ENCODE measurements around the gene PDE3B.
"Not testable (repeated sequence)": the region's sequence is repeated elsewhere in the genome, so short reads cannot be mapped to it uniquely, and the experiment has no call there.

Gene PDE3B

DNA sequence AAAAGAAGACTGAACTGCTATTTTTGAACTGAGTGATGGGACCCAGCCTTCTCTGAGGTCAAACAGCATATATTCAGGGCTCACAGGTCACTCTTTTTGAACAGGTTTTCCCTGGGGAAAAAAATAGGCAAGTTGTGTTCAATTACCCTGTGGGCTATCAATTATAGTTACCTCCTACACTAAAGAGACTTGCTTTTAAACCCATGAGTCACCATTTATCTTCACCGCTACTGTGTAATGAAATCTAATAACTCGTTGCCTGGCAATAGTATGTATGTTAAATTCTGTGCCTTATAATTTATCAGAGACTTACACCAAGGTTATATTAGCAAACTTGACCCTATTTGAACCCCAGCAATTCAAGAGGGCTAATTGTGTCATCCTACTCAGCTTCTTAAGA lies 149.9 kb downstream of the PDE3B start:
- Histone ChIP-seq H3K27ac (ENCODE audit: low read depth, low read length) (no peak overlapping the region), H3K4me3 (ENCODE audit: low read length) (no peak overlapping the region), H3K27me3 (ENCODE audit: insufficient read depth, low read length, poor library complexity) (no peaks in the 10 kb centered on the region), H3K79me1 (ENCODE audit: low read length) (no peaks in the 10 kb centered on the region), H3K36me3 (ENCODE audit: control insufficient read depth, insufficient read depth, low read length) (no peaks in the 10 kb centered on the region), H3K4ac (ENCODE audit: low read depth, low read length) (no peak overlapping the region), H2BK120ac (ENCODE audit: low read depth, low read length) (no peak overlapping the region), H3K4me1 (ENCODE audit: control insufficient read depth, low read depth, low read length) (no peaks in the 10 kb centered on the region), H3K23ac (ENCODE audit: low read length) (no peak overlapping the region), H2AK5ac (ENCODE audit: low read length) (no peak overlapping the region), H3K56ac (ENCODE audit: low read length) (no peak overlapping the region), H4K8ac (ENCODE audit: low read depth, low read length) (no peak overlapping the region), H2BK5ac (ENCODE audit: low read length) (no peak overlapping the region), H3K79me2 (ENCODE audit: control insufficient read depth, insufficient read depth, low read length) (no peaks in the 10 kb centered on the region), H3K4me2 (ENCODE audit: low read length) (no peak overlapping the region), H4K5ac (ENCODE audit: low read length) (no peak overlapping the region), H3K9ac (ENCODE audit: low read length) (no peak overlapping the region), H2BK15ac (replicated peaks; ENCODE audit: low read depth) (no peak overlapping the region), H3K18ac (ENCODE audit: low read length) (no peak overlapping the region)
- DNase-seq, result no peak
- WGBS (ENCODE audit: extremely low coverage, insufficient coverage, low lambda C conversion rate), result no CpG with 5 or more reads among the region's 2 CpGs

DNA sequence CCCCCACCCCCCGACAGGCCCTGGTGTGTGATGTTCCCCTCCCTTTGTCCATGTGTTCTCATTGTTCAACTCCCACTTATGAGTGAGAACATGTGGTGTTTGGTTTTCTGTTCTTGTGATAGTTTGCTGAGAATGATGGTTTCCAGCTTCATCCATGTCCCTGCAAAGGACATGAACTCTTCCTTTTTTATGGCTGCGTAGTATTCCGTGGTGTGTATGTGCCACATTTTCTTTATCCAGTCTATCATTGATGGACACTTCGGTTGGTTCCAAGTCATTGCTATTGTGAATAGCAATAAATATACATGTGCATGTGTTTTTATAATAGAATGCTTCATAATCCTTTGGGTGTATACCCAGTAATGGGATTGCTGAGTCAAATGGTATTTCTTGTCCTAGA lies 152.4 kb downstream of the PDE3B start:
- not testable (repeated sequence) for H3K27me3 ChIP-seq (ENCODE audit: insufficient read depth, low read length, poor library complexity); H2BK5ac ChIP-seq (ENCODE audit: low read length); H3K4me2 ChIP-seq (ENCODE audit: low read length); DNase-seq; H3K18ac ChIP-seq (ENCODE audit: low read length); H4K8ac ChIP-seq (ENCODE audit: low read depth, low read length); H4K5ac ChIP-seq (ENCODE audit: low read length); H3K79me2 ChIP-seq (ENCODE audit: control insufficient read depth, insufficient read depth, low read length); H2AK5ac ChIP-seq (ENCODE audit: low read length); H3K4ac ChIP-seq (ENCODE audit: low read depth, low read length); H2BK15ac ChIP-seq (replicated peaks; ENCODE audit: low read depth); H2BK120ac ChIP-seq (ENCODE audit: low read depth, low read length); H3K9ac ChIP-seq (ENCODE audit: low read length); H3K27ac ChIP-seq (ENCODE audit: low read depth, low read length); H3K23ac ChIP-seq (ENCODE audit: low read length); H3K56ac ChIP-seq (ENCODE audit: low read length); H3K4me3 ChIP-seq (ENCODE audit: low read length); H3K36me3 ChIP-seq (ENCODE audit: control insufficient read depth, insufficient read depth, low read length); H3K4me1 ChIP-seq (ENCODE audit: control insufficient read depth, low read depth, low read length); H3K79me1 ChIP-seq (ENCODE audit: low read length)
- WGBS (ENCODE audit: extremely low coverage, insufficient coverage, low lambda C conversion rate), result no CpG with 5 or more reads among the region's 4 CpGs

DNA sequence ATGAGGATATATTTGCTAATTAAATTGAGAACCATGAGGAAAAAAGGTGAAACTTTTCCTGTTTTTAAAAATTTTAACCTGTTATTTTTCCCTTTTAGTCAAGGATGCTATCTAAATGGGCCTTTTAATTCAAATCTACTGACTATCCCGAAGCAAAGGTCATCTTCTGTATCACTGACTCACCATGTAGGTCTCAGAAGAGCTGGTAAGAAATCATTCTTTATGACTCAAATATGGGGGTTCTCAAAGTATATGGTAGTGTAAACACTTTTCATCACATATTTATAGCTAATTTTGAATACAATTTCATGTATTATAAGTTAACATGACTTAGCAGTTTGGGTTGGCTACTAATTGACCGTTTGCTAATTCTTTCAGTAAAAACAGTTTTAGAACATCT lies 160.2 kb downstream of the PDE3B start:
- Histone ChIP-seq H3K4ac (ENCODE audit: low read depth, low read length) (no peak overlapping the region), H3K79me1 (ENCODE audit: low read length) (no peaks in the 10 kb centered on the region), H3K27me3 (ENCODE audit: insufficient read depth, low read length, poor library complexity) (no peaks in the 10 kb centered on the region), H3K56ac (ENCODE audit: low read length) (no peak overlapping the region), H3K27ac (ENCODE audit: low read depth, low read length) (no peak overlapping the region), H3K9ac (ENCODE audit: low read length) (no peak overlapping the region), H4K5ac (ENCODE audit: low read length) (no peak overlapping the region), H3K23ac (ENCODE audit: low read length) (no peak overlapping the region), H3K18ac (ENCODE audit: low read length) (no peak overlapping the region), H2BK120ac (ENCODE audit: low read depth, low read length) (no peak overlapping the region), H4K8ac (ENCODE audit: low read depth, low read length) (no peak overlapping the region), H3K4me1 (ENCODE audit: control insufficient read depth, low read depth, low read length) (no peaks in the 10 kb centered on the region), H3K4me3 (ENCODE audit: low read length) (no peak overlapping the region), H3K36me3 (ENCODE audit: control insufficient read depth, insufficient read depth, low read length) (no peaks in the 10 kb centered on the region), H2BK15ac (replicated peaks; ENCODE audit: low read depth) (no peak overlapping the region), H2AK5ac (ENCODE audit: low read length) (no peak overlapping the region), H3K79me2 (ENCODE audit: control insufficient read depth, insufficient read depth, low read length) (no peaks in the 10 kb centered on the region), H2BK5ac (ENCODE audit: low read length) (no peak overlapping the region), H3K4me2 (ENCODE audit: low read length) (no peak overlapping the region)
- no CpG with 5 or more reads among the region's 2 CpGs for WGBS (ENCODE audit: extremely low coverage, insufficient coverage, low lambda C conversion rate)
- no peak for DNase-seq

DNA sequence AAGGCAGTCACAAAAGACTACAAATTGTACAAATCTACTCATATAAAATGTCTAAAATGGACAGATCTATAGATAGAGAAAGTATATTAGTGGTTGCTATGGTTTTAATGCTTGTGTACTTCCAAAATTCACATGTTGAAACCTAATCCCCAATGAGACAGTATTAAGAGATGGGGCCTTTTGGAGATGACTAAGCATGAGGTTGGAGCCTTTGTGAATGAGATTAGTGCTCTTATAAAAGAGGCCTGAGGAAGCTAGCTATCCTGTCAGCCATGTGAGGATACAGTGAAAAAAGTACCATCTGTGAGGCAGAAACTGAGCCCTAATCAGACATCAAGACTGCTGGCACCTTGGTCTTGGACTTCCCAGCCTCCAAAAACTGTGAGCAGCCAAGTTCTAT lies 165.9 kb downstream of the PDE3B start:
- H3K79me2 ChIP-seq (ENCODE audit: control insufficient read depth, insufficient read depth, low read length), result no peaks in the 10 kb centered on the region
- no peak overlapping the region for H2BK15ac ChIP-seq (replicated peaks; ENCODE audit: low read depth)
- H3K27me3 ChIP-seq (ENCODE audit: insufficient read depth, low read length, poor library complexity), result no peaks in the 10 kb centered on the region
- H3K9ac ChIP-seq (ENCODE audit: low read length), result no peak overlapping the region
- no peak for DNase-seq
- no peak overlapping the region for H3K56ac ChIP-seq (ENCODE audit: low read length)
- H3K4ac ChIP-seq (ENCODE audit: low read depth, low read length), result no peak overlapping the region
- no peak overlapping the region for H3K27ac ChIP-seq (ENCODE audit: low read depth, low read length)
- no peak overlapping the region for H4K5ac ChIP-seq (ENCODE audit: low read length)
- H4K8ac ChIP-seq (ENCODE audit: low read depth, low read length), result no peak overlapping the region
- no peaks in the 10 kb centered on the region for H3K36me3 ChIP-seq (ENCODE audit: control insufficient read depth, insufficient read depth, low read length)
- H2AK5ac ChIP-seq (ENCODE audit: low read length), result no peak overlapping the region
- H3K79me1 ChIP-seq (ENCODE audit: low read length), result no peaks in the 10 kb centered on the region
- H3K18ac ChIP-seq (ENCODE audit: low read length), result no peak overlapping the region
- no peak overlapping the region for H3K23ac ChIP-seq (ENCODE audit: low read length)
- H3K4me1 ChIP-seq (ENCODE audit: control insufficient read depth, low read depth, low read length), result no peaks in the 10 kb centered on the region
- no peak overlapping the region for H2BK120ac ChIP-seq (ENCODE audit: low read depth, low read length)
- H3K4me2 ChIP-seq (ENCODE audit: low read length), result no peak overlapping the region
- no peak overlapping the region for H3K4me3 ChIP-seq (ENCODE audit: low read length)
- H2BK5ac ChIP-seq (ENCODE audit: low read length), result no peak overlapping the region

DNA sequence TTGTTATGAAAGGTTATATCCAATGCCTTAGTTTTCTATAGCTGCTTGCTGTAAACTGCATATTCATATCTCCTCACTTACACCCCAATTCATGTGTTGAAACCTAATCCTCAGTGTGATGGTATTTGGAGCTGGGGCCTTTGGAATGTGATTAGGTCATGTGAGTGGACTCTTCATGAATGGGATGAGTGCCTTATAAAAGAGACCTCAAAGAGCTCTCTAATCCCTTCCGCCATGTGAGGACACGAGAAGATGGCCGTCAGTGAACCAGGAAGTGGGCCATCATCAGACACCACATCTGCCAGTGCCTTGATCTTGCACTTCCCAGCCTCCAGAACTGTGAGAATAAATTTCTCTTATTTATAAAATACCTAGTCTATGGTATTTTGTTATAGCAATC lies 169.2 kb downstream of the PDE3B start:
- H4K5ac ChIP-seq (ENCODE audit: low read length), result no peak overlapping the region
- no peak overlapping the region for H3K9ac ChIP-seq (ENCODE audit: low read length)
- WGBS (ENCODE audit: extremely low coverage, insufficient coverage, low lambda C conversion rate), result no CpG with 5 or more reads among the region's 3 CpGs
- H3K4me2 ChIP-seq (ENCODE audit: low read length), result no peak overlapping the region
- no peaks in the 10 kb centered on the region for H3K27me3 ChIP-seq (ENCODE audit: insufficient read depth, low read length, poor library complexity)
- no peak overlapping the region for H2BK15ac ChIP-seq (replicated peaks; ENCODE audit: low read depth)
- no peak overlapping the region for H3K4me3 ChIP-seq (ENCODE audit: low read length)
- no peaks in the 10 kb centered on the region for H3K79me1 ChIP-seq (ENCODE audit: low read length)
- no peak overlapping the region for H4K8ac ChIP-seq (ENCODE audit: low read depth, low read length)
- no peak overlapping the region for H3K4ac ChIP-seq (ENCODE audit: low read depth, low read length)
- H3K27ac ChIP-seq (ENCODE audit: low read depth, low read length), result no peak overlapping the region
- H3K79me2 ChIP-seq (ENCODE audit: control insufficient read depth, insufficient read depth, low read length), result no peaks in the 10 kb centered on the region
- H3K18ac ChIP-seq (ENCODE audit: low read length), result no peak overlapping the region
- no peaks in the 10 kb centered on the region for H3K4me1 ChIP-seq (ENCODE audit: control insufficient read depth, low read depth, low read length)
- H2BK5ac ChIP-seq (ENCODE audit: low read length), result no peak overlapping the region
- no peak overlapping the region for H2BK120ac ChIP-seq (ENCODE audit: low read depth, low read length)
- H3K56ac ChIP-seq (ENCODE audit: low read length), result no peak overlapping the region
- no peak overlapping the region for H3K23ac ChIP-seq (ENCODE audit: low read length)
- no peaks in the 10 kb centered on the region for H3K36me3 ChIP-seq (ENCODE audit: control insufficient read depth, insufficient read depth, low read length)
- peak; percentile 60 for DNase-seq
- H2AK5ac ChIP-seq (ENCODE audit: low read length), result no peak overlapping the region

GRCh38 chr11:14813516-14813915 lies 169.9 kb downstream of the PDE3B start:
- DNase-seq, result no peak
- no peak overlapping the region for H2BK5ac ChIP-seq (ENCODE audit: low read length)
- H3K9ac ChIP-seq (ENCODE audit: low read length), result no peak overlapping the region

More at GRCh38 chr11:14813516-14813915, 169.9 kb downstream of the PDE3B start:
- H3K4me2 ChIP-seq (ENCODE audit: low read length), result no peak overlapping the region
- H2BK15ac ChIP-seq (replicated peaks; ENCODE audit: low read depth), result no peak overlapping the region
- no peak overlapping the region for H3K4me3 ChIP-seq (ENCODE audit: low read length)
- no peak overlapping the region for H3K27ac ChIP-seq (ENCODE audit: low read depth, low read length)
- H4K8ac ChIP-seq (ENCODE audit: low read depth, low read length), result no peak overlapping the region
- H2AK5ac ChIP-seq (ENCODE audit: low read length), result no peak overlapping the region
- no peak overlapping the region for H2BK120ac ChIP-seq (ENCODE audit: low read depth, low read length)
- H3K4me1 ChIP-seq (ENCODE audit: control insufficient read depth, low read depth, low read length), result no peaks in the 10 kb centered on the region
- H3K4ac ChIP-seq (ENCODE audit: low read depth, low read length), result no peak overlapping the region
- H3K27me3 ChIP-seq (ENCODE audit: insufficient read depth, low read length, poor library complexity), result no peaks in the 10 kb centered on the region
- no peak overlapping the region for H3K18ac ChIP-seq (ENCODE audit: low read length)
- H3K36me3 ChIP-seq (ENCODE audit: control insufficient read depth, insufficient read depth, low read length), result no peaks in the 10 kb centered on the region
- H4K5ac ChIP-seq (ENCODE audit: low read length), result no peak overlapping the region
- H3K23ac ChIP-seq (ENCODE audit: low read length), result no peak overlapping the region
- no peaks in the 10 kb centered on the region for H3K79me1 ChIP-seq (ENCODE audit: low read length)
- H3K56ac ChIP-seq (ENCODE audit: low read length), result no peak overlapping the region
- H3K79me2 ChIP-seq (ENCODE audit: control insufficient read depth, insufficient read depth, low read length), result no peaks in the 10 kb centered on the region

All from mesendoderm (in vitro differentiated cells).